Keratinocyte (primary cell): ENCODE results near the gene FMNL3. TPM values are rescaled to one million over a fixed set of nuclear protein-coding genes. Genes with fewer than 3 reads are reported as not detected.

Experiments
- DNase-seq: peaks from one replicate; pipeline ENCODE4 v3.0.0-alpha.2; 2011; ENCODE audit warnings: low read depth, missing footprints, low spot score
- FAIRE-seq: peaks from 2 replicates; lab custom pipeline; 2011; peaks lifted over from hg19 to GRCh38; lab: Jason Lieb, UNC
- H2AFZ ChIP-seq: 2 replicates; pipeline ENCODE4 v1.6.0; 2012; ENCODE audit warnings: low read length, control low read depth, inconsistent platforms; ENCODE audit not compliant: control insufficient read depth
- H3K27ac ChIP-seq: 2 replicates; pipeline ENCODE4 v1.5.1; 2011; ENCODE audit warnings: low read length; ENCODE audit not compliant: control insufficient read depth, insufficient read depth
- H3K27me3 ChIP-seq: 3 replicates; pipeline ENCODE4 v1.6.0; 2011; ENCODE audit warnings: low read length; ENCODE audit not compliant: control insufficient read depth, insufficient read depth; ENCODE audit errors: extremely low read depth
- H3K36me3 ChIP-seq, 2 experiments: 2 replicates in 1 of 2; 3 replicates in 1 of 2; pipeline ENCODE4 v1.5.1; 2011; ENCODE audit warnings: low read length in 2 of 2, mild to moderate bottlenecking in 1 of 2; ENCODE audit not compliant: control insufficient read depth in 2 of 2, insufficient read depth in 2 of 2; ENCODE audit errors: extremely low read depth in 1 of 2
- H3K4me1 ChIP-seq: 3 replicates; pipeline ENCODE4 v1.5.1; 2011; ENCODE audit warnings: low read length; ENCODE audit not compliant: control insufficient read depth, insufficient read depth; ENCODE audit errors: extremely low read depth
- H3K4me2 ChIP-seq: 3 replicates; pipeline ENCODE4 v1.6.0; 2011; ENCODE audit warnings: low read depth, low read length; ENCODE audit not compliant: control insufficient read depth, insufficient read depth; ENCODE audit errors: extremely low read depth
- H3K4me3 ChIP-seq, 3 experiments: fragments of 200-600 bp in 1 of 3; sonication (generic) in 1 of 3; 2 replicates in 2 of 3; 3 replicates in 1 of 3; pipeline ENCODE4 v1.5.1; 2011 to 2016; ENCODE audit warnings: low read length in 3 of 3, mild to moderate bottlenecking in 3 of 3, control low read depth in 2 of 3, inconsistent platforms in 1 of 3, low read depth in 1 of 3, mixed read lengths in 1 of 3, mixed run types in 1 of 3, moderate library complexity in 1 of 3; ENCODE audit not compliant: control insufficient read depth in 2 of 3, insufficient read depth in 2 of 3; ENCODE audit errors: extremely low read depth in 1 of 3
- H3K79me2 ChIP-seq: 2 replicates; pipeline ENCODE4 v1.6.0; 2012; ENCODE audit warnings: low read length; ENCODE audit not compliant: control insufficient read depth, insufficient read depth
- H3K9ac ChIP-seq: 3 replicates; pipeline ENCODE4 v1.6.0; 2011; ENCODE audit warnings: low read length; ENCODE audit not compliant: control insufficient read depth, insufficient read depth; ENCODE audit errors: extremely low read depth
- H3K9me1 ChIP-seq: 3 replicates; pipeline ENCODE4 v1.6.0; 2011; ENCODE audit warnings: low read length; ENCODE audit not compliant: control insufficient read depth, insufficient read depth; ENCODE audit errors: extremely low read depth
- H3K9me3 ChIP-seq: 2 replicates; pipeline ENCODE4 v1.5.1; 2012; ENCODE audit warnings: low read depth, low read length; ENCODE audit not compliant: control insufficient read depth
- H4K20me1 ChIP-seq: 3 replicates; pipeline ENCODE4 v1.6.0; 2011; ENCODE audit warnings: low read length; ENCODE audit not compliant: control insufficient read depth, insufficient read depth; ENCODE audit errors: extremely low read depth
- CTCF ChIP-seq, 3 experiments: IDR thresholded peaks in 1 of 3; conservative IDR thresholded peaks in 1 of 3; optimal IDR thresholded peaks in 1 of 3; 2 replicates in 2 of 3; 3 replicates in 1 of 3; pipeline versions ENCODE3 to v1.5.1; 2011; ENCODE audit warnings: low read length in 3 of 3, mild to moderate bottlenecking in 3 of 3, moderate library complexity in 2 of 3, control low read depth in 1 of 3, inconsistent platforms in 1 of 3; ENCODE audit not compliant: insufficient read depth in 2 of 3; ENCODE audit errors: extremely low read depth in 1 of 3
- EZH2 ChIP-seq: IDR thresholded peaks from one replicate; pipeline ENCODE4 v1.6.1; 2012; ENCODE audit warnings: inconsistent platforms, mild to moderate bottlenecking, low read length, moderate library complexity
- dilution Hi-C: fragments of 300-500 bp; cut with MboI; formaldehyde crosslinking; loops from one replicate; pipeline ENCODE4 v1.7.0; 2020; ENCODE audit warnings: low sequenced_read_pairs; ENCODE audit not compliant: extremely low pct_ligation_motif_present
- polyA plus RNA-seq, 5 experiments: library from polyadenylated mRNA; depleted of rRNA in 3 of 5; stranded (reverse) in 3 of 5; stranded (forward) in 1 of 5; unstranded in 1 of 5; fragments of >200 nt; gene quantifications; 1 replicate in 1 of 5; 2 replicates in 3 of 5; 3 replicates in 1 of 5; pipeline versions ENCODE4 v1.2.1 to v1.2.3, GENCODE V29; 2011 to 2012; ENCODE audit warnings: missing spikeins in 2 of 5, low read depth in 1 of 5, low replicate concordance in 1 of 5

The FMNL3 gene
- polyA plus RNA-seq, 1 donor (not counting 4 experiments of a cell fraction or from before 2014, with no cell fraction given), result 1.1 TPM

- Histone ChIP-seq H3K4me2 (no peak overlapping the region), H3K4me3 (no peak overlapping the region), H3K9me1 (no peaks in the 10 kb centered on the region), H3K4me1 (no peaks in the 10 kb centered on the region), H3K9me3 (no peaks in the 10 kb centered on the region), H3K9ac (no peak overlapping the region), H3K79me2 (no peaks in the 10 kb centered on the region), H3K27me3 (peaks cover 9% of the 10 kb centered on the region), H3K36me3 (no peaks in the 10 kb centered on the region), H2AFZ (no peak overlapping the region), H4K20me1 (no peaks in the 10 kb centered on the region), H3K27ac (no peak overlapping the region)
- DNase-seq (no peak), FAIRE-seq (no peak)
- dilution Hi-C loops, result no loop called here
- TF ChIP-seq EZH2, result no peak
- no peak for TF ChIP-seq CTCF (optimal IDR thresholded peaks at IDR 0.05 in 1 of 3, IDR thresholded peaks at IDR 0.05 in 1 of 3, conservative IDR thresholded peaks at IDR 0.05 in 1 of 3; ENCODE audit: extremely low read depth in 1 of 3, insufficient read depth in 2 of 3, low read length in 3 of 3)
These were observed 34.6 kb downstream of the FMNL3 start for GRCh38 chr12:49672301-49673217.

DNA sequence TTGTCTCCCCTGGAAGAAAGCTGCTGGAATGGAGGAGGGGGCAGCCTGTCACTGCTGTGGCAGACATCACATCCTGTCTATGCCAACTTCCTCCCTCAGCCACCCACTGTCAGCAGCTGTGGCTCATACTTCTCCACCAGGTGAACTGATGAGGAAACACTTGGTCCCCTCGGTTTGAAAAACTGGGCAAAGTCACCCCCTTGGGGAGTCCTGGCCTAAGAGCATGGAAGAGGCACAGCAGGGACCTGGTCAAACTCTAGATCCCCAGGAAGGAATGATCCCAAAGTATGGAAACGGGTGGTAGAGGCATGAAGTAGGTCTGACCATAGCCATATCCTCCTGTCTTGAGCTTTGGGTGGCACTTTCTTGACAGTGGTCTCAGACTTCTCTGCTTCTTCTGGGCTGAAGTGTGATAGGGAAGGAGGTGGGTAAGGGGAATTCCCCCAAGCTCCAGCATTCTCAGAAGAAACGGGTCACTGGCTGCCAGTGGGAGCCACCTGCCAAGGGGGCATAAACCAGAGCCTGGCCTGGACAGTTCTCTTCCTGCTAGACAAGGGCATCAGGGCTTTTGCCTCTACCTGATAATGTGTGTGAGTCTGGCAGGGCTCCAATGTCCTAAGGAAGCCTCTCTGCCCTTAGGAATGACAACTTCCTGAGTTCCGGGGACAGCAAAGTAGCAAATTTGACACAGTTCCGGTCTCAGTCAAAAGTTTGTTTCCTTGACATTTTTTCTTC, 36.0 kb downstream of the FMNL3 start:
- H3K4me2 ChIP-seq, result no peak overlapping the region
- peaks cover 9% of the 10 kb centered on the region for H3K27me3 ChIP-seq
- no peaks in the 10 kb centered on the region for H3K4me1 ChIP-seq
- H3K79me2 ChIP-seq, result no peaks in the 10 kb centered on the region
- DNase-seq (no peak), FAIRE-seq (no peak)
- H3K9me3 ChIP-seq, result no peaks in the 10 kb centered on the region
- H3K27ac ChIP-seq, result no peak overlapping the region
- no peak overlapping the region for H3K4me3 ChIP-seq
- no peaks in the 10 kb centered on the region for H4K20me1 ChIP-seq
- no peaks in the 10 kb centered on the region for H3K9me1 ChIP-seq
- no peaks in the 10 kb centered on the region for H3K36me3 ChIP-seq
- H2AFZ ChIP-seq, result no peak overlapping the region
- dilution Hi-C loops, result no loop called here
- H3K9ac ChIP-seq, result no peak overlapping the region
- TF ChIP-seq CTCF (optimal IDR thresholded peaks at IDR 0.05 in 1 of 3, IDR thresholded peaks at IDR 0.05 in 1 of 3, conservative IDR thresholded peaks at IDR 0.05 in 1 of 3; ENCODE audit: extremely low read depth in 1 of 3, insufficient read depth in 2 of 3, low read length in 3 of 3) (no peak), EZH2 (no peak)
